HG02588 (cell line): ENCODE measurements around the gene GSX1.
"Not testable (repeated sequence)": the region's sequence is repeated elsewhere in the genome, so short reads cannot be mapped to it uniquely, and the experiment has no call there.

Source experiments
- ATAC-seq: cut with Tn5 transposase; IDR thresholded peaks from one replicate; pipeline ENCODE4 v1.9.1; 2021; ENCODE audit warnings: mild to moderate bottlenecking, moderate library complexity; ENCODE audit not compliant: unreplicated experiment

GSX1 gene

DNA sequence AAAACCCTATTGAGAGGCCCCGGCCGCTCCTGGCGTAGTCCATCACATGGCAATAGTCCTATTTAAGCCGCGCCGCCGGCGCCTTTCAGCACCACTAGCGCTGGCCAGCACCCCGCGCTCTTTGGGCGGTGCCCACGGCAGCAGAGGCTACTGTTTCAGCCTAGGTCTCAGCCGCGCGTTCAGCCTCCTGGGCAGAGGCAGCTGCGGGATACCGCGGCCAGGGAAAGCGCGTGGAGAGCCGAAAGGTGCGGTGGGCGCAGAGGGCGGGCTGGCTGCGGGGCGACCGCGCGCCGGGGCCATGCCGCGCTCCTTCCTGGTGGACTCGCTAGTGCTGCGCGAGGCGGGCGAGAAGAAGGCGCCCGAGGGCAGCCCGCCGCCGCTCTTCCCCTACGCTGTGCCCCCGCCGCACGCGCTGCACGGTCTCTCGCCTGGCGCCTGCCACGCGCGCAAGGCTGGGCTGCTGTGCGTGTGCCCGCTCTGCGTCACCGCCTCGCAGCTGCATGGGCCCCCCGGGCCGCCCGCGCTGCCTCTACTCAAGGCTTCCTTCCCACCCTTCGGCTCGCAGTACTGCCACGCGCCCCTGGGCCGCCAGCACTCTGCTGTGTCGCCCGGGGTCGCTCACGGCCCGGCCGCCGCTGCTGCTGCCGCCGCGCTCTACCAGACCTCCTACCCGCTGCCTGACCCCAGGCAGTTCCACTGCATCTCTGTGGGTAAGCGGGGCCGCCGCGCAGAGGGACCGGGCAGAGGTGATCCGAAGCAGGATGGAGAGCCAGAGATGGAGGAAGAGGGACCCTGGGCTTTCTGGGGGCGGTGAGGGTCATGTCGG, at the start of gene GSX1:
Gene GSX1, plus strand, starts transcription at position 91 of the 826 bp plus-strand sequence. Its CDS starts 208 bp downstream, at position 299.
- ATAC-seq, result no peak

DNA sequence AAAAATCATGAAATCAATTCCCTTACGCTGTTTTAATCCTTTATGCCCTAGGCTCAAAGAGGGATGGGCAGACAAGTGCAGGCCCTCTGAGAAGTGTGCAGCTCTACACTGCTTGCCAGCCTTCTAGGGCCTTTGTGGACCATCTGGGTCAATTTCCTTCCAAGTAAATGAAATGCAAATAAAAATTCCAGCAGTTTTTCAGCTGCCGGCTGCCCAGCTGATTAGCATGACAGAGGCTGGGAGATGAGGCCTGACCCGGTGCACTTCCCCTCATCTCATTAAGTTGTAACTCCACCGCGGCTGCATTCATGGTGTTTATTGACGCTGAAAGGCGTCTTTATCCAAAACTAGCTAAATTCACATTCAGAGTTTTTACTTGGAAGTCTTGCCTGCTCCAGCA, 47.5 kb upstream of the GSX1 start:
- ATAC-seq, result no peak

- ATAC-seq, result no peak
Measured at GRCh38 chr13:27745301-27745700, 47.0 kb upstream of the GSX1 start.

DNA sequence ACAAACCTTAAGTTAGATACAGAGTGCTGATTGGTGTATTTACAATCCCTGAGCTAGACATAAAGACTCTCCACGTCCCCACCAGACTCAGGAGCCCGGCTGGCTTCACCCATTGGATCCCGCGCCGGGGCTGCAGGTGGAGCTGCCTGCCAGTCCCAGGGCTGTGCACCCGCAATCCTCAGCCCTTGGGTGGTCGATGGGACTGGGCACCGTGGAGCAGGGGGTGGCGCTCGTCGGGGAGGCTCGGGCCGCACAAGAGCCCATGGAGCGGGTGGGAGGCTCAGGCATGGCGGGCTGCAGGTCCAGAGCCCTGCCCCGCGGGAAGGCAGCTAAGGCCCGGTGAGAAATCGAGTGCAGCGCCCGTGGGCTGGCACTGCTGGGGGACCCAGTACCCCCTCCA, 44.1 kb upstream of the GSX1 start:
- not testable (repeated sequence) for ATAC-seq

GRCh38 chr13:27751953-27752532, 40.2 kb upstream of the GSX1 start:
- no peak for ATAC-seq

DNA sequence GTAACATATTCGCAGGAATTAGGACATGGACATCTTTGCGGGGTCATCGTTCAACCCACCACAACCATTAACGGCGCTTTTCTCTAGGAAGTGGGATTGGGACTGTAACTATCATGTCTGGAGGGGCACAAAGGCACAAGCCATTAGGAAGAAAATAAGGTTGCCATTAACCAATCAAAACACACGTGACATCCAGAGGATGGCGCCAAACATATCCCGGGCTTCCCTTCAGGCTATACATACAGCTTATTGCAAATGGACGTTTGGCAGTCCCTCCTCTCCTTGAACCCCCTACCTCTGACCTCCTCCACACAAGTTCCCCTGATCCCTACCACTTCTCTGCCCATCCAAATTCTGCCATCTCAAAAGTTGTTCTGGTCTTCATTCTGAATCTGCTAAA, 26.6 kb upstream of the GSX1 start:
- ATAC-seq, result no peak

GRCh38 chr13:27770809-27771208, 21.5 kb upstream of the GSX1 start:
- no peak for ATAC-seq

DNA sequence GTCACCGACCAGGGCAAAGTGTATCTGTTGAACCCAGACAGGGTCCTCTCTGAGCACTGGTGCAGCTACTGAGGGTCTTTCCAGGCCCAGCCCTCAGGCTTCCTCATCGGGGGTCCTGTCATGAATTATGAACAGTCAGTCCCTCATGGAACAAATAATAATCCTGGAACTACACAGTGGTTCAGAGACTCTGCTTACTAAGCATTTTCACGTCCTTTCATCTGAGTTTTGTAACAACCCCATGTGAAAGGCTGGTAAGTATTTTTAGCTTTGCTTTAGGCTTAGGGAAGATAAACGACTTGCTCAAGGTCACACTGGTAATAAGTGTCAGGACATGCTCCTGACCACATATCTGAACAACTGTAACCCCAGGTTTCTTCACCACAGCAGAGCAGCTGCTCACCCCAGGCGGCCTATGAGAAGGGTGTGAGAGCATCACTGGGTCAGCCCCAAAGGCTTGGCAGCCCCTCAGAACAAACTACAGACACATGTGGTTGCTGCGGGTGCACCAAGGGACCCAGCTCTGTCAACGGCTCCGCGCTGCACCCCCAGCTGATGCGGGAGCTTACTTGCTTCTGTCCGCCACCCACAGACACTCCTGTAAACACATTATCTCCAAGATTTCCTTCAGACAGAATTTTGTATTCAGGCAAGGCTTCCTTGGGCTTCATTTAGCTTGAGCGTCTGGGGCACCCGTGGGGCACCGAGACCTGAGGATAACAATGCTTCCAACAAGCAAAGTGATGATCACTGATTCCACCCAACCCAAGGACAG, 19.4 kb upstream of the GSX1 start:
- no peak for ATAC-seq

- no peak for ATAC-seq
Measured at GRCh38 chr13:27774169-27774568, 18.1 kb upstream of the GSX1 start.

GRCh38 chr13:27774651-27775050, 17.6 kb upstream of the GSX1 start:
- no peak for ATAC-seq

- ATAC-seq, result no peak
Measured at GRCh38 chr13:27775943-27776342, 16.3 kb upstream of the GSX1 start.

- no peak for ATAC-seq
Measured at GRCh38 chr13:27782151-27782550, 10.1 kb upstream of the GSX1 start.

DNA sequence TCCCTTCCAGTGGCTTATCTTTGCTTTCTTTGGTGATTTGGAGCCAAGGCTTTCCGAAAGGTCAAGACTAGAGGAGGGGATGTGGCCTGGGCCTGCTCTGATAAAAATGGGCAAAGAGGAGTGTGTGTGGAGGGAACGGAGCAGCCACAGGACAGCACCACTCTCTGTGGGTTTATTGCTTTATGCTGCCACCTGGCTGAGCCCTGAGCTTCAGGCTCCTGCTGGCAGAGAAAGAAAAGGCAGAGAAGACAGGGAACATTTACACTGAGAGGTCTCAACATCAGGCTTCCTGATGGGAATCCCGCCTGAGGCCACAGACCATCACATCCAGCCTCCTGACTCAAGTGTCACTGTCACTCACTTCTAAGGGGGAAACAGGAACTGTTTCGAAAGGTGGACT, 9.2 kb upstream of the GSX1 start:
- no peak for ATAC-seq

DNA sequence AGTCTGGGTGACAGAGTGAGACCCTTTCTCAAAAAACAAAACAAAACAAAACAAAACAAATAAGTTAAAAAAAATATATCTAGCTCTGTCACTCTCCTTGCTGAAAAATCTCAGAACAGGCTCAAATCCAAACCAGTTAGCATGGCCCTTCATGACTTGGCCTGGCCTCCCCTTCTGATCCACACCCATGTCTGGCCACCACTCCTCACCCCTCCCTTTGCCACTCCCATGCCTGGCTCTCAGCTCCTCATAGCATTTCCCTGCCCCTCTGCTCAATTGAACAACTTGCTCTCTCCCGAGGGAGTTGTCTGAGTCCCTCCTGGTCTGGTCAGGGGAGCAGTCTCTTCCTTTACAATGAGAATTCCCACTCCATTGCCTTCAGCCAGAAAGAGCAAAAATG, 4.0 kb upstream of the GSX1 start:
- no peak for ATAC-seq

DNA sequence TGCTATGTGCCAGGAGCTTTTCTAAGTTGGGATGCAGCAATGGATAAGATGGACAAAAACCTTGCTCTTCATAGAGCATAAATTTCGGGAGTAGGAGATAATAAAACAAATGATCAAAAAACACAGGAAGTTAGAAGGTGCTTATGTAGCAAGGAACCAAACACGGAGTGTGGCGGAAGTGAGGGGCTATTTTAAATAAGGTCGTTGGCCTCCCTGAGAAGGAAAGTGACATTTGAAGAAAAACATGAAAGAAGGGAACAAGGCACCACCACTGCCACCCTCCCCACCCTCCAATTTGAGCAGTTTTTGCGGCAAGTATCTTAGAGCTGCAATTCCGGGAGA, 3.2 kb upstream of the GSX1 start:
- ATAC-seq, result no peak

DNA sequence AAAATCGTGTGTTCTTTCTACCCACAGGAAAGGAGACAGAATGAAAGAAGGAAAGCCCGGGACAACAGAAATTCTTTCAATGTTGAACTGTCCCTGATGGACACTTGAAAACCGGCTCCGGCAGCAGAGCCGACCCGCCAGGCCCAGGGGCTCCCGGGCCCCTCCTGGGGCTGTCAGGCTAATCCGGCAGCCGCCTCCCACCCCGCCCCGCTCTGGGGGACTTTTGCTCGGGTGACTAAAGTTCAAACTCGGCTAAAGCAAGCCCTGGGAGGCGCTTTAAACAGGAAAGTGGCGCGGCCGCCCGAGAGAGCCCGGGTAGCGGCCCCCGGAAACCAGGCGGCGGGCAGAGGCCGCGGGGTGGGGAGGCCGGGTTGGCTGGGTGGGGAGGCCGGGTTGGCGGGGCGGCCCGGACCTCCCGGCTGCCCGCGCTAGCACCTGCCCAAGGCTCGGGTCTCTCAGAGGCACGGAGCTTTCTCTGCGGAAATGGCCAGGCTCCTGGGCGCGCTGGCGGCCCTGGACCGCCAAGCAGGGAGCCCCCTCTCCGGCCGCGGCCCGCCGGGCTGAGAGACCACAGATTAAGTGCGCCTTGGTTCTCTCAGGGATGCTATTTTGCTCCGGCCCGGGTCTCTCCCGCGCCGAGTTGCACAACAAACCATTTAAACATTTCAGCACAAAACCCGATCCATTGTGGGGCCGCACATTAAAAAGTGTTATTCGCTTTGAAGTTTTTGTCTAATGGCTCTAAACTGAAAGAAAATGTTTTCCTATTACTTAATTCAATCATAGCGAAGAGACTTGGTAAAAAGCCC, 2.6 kb upstream of the GSX1 start:
- no peak for ATAC-seq

DNA sequence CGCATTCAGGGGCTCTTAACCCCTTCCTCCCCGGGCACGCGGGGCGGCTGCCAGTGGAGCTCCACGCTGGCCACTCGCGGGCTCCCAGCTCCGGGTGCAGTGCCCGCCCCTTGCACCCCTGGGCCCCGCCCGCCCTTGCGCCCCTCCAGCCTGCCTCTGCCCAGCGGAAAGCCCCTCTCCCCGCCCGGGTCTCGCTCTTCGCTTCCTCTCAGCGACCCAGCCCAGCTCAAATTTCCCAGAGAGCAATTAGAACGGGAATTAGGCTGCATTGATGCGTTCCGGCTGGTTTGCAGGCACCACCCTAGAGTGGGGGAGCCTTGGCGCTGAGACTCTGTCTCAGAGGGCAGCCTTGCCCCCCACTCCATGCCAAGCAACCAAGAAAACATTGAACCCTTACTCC, 1.8 kb upstream of the GSX1 start:
- no peak for ATAC-seq

DNA sequence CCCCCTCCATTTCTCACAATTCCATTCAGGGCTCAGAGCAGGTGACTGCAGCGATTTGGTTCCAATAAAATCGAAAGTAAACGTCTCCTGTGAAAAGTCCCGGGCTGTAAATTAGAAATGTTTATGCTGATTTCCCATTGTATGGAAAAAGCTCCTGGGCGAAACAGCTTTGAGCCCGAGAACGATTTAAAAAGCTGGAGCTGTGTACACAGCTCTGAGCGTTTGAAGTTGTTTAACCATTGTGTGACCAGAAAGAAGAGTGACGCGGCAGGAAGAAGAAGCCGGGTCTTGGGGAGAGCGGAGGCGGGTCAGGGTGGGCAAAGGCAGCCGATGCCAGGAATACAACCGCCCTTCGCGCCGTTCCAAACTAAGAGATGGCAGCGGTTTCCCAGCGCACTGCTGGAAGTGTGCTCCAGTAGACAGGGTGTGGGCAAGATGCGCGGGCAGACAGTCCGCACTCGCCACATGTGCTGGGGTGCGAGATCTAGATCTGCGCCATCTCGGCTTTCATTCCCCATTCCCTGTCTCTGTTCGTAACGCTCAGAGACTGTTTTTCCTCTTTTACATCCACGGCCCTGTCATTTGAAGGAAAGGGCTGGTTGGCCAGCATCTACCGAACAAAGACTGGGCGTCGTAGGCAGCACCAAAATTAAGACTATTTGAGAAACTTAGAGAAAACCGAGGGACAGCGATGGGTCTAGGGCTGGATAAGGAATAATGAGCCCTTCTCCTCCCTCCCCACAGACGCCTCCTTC, 960 bp upstream of the GSX1 start:
- ATAC-seq, result no peak

- ATAC-seq, result no peak
Measured at GRCh38 chr13:27791901-27792392, 336 bp upstream of the GSX1 start.
